ENCODE data around the gene ENHO. TPM values are rescaled to one million over a fixed set of nuclear protein-coding genes. Genes with fewer than 3 reads are reported as not detected.

The ENHO gene
- total RNA-seq, 2 experiments from 2014 or later: not detected

GRCh38 chr9:34518110-34518616, 4.6 kb downstream of the ENHO start:
- Mint-ChIP-seq H3K4me1 (peaks cover 4% of the 10 kb centered on the region), H3K36me3 (ENCODE audit: low read depth) (no peaks in the 10 kb centered on the region), H3K27ac (no peak overlapping the region), H3K9me3 (no peaks in the 10 kb centered on the region), H3K4me3 (no peak overlapping the region), H3K27me3 (peaks cover 15% of the 10 kb centered on the region)
- ChIA-PET POLR2A (no interaction called here), CTCF (interaction anchor here (1.0 kb wide), 1 partner anchor 78 kb away, joined by 4 read pairs; no protein-coding TSS in a partner anchor)
- DNase-seq: no peak

DNA sequence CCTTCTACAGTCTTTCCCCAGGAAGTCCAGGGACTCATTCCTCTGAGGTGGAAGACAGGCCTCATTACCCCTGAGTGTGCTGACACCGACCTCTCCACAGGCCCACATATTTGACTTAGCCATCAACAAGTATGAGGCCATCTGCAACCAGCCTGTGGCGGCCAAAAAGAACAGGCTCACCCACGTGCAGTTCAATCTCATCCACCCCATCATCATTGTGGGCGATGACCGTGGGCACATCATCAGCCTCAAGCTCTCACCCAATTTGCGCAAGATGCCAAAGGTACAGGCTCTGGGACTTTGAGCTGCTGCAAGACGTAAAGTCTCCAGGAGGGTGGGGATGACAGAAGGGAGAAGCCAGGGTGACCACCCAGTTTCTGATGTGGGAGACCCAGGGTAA, 5.6 kb downstream of the ENHO start:
- ChIA-PET POLR2A (no interaction called here), CTCF (no interaction called here)
- no peak overlapping the region for H3K27ac Mint-ChIP-seq
- no peak overlapping the region for H3K4me3 Mint-ChIP-seq
- H3K4me1 Mint-ChIP-seq: no peaks in the 10 kb centered on the region
- DNase-seq: no peak
- H3K27me3 Mint-ChIP-seq: peaks cover 11% of the 10 kb centered on the region
- no peaks in the 10 kb centered on the region for H3K9me3 Mint-ChIP-seq
- H3K36me3 Mint-ChIP-seq (ENCODE audit: low read depth): no peaks in the 10 kb centered on the region

- H3K36me3 Mint-ChIP-seq (ENCODE audit: low read depth): no peaks in the 10 kb centered on the region
- H3K4me3 Mint-ChIP-seq: no peak overlapping the region
- no peak overlapping the region for H3K27ac Mint-ChIP-seq
- H3K4me1 Mint-ChIP-seq: no peaks in the 10 kb centered on the region
- ChIA-PET CTCF (no interaction called here), POLR2A (no interaction called here)
- no peak for DNase-seq
- H3K9me3 Mint-ChIP-seq: no peaks in the 10 kb centered on the region
- H3K27me3 Mint-ChIP-seq: peaks cover 6% of the 10 kb centered on the region
Observed at GRCh38 chr9:34515959-34516358, 6.8 kb downstream of the ENHO start.

- Mint-ChIP-seq H3K4me1 (no peaks in the 10 kb centered on the region), H3K4me3 (no peak overlapping the region), H3K36me3 (ENCODE audit: low read depth) (no peaks in the 10 kb centered on the region), H3K27ac (no peak overlapping the region), H3K27me3 (peaks cover 2% of the 10 kb centered on the region), H3K9me3 (no peaks in the 10 kb centered on the region)
- CTCF ChIA-PET: interaction anchor here (0.7 to 1.0 kb wide), 2 partner anchors 9 to 76 kb away, joined by 3 to 6 read pairs; no protein-coding TSS in a partner anchor
- POLR2A ChIA-PET: no interaction called here
- DNase-seq: no peak
Observed at GRCh38 chr9:34514816-34515215, 8.0 kb downstream of the ENHO start.

DNA sequence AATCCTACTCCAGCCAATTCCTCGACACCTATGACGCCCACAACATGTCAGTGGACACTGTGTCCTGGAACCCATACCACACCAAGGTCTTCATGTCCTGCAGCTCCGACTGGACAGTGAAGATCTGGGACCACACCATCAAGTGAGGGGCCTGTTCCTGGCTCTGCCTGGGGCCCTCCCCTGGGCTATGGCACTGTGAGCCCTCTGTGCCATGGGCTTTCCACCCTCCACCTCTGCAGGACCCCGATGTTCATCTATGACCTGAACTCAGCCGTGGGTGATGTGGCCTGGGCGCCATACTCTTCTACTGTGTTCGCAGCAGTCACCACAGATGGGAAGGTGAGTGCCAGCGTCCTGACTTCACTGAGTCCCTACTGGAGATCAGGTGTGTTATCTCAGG, 8.4 kb downstream of the ENHO start:
- H3K27me3 Mint-ChIP-seq: peaks cover 2% of the 10 kb centered on the region
- no peaks in the 10 kb centered on the region for H3K4me1 Mint-ChIP-seq
- H3K4me3 Mint-ChIP-seq: no peak overlapping the region
- DNase-seq: no peak
- ChIA-PET POLR2A (no interaction called here), CTCF (interaction anchor here (0.7 to 0.8 kb wide), 2 partner anchors 77 to 110 kb away, joined by 3 read pairs; no protein-coding TSS in a partner anchor)
- H3K27ac Mint-ChIP-seq: no peak overlapping the region
- no peaks in the 10 kb centered on the region for H3K36me3 Mint-ChIP-seq (ENCODE audit: low read depth)
- no peaks in the 10 kb centered on the region for H3K9me3 Mint-ChIP-seq

- CTCF ChIA-PET: interaction anchor here (0.8 to 1.2 kb wide), 2 partner anchors 9 to 110 kb away, joined by 3 read pairs; no protein-coding TSS in a partner anchor
Observed at GRCh38 chr9:34513567-34514214, 9.1 kb downstream of the ENHO start.

DNA sequence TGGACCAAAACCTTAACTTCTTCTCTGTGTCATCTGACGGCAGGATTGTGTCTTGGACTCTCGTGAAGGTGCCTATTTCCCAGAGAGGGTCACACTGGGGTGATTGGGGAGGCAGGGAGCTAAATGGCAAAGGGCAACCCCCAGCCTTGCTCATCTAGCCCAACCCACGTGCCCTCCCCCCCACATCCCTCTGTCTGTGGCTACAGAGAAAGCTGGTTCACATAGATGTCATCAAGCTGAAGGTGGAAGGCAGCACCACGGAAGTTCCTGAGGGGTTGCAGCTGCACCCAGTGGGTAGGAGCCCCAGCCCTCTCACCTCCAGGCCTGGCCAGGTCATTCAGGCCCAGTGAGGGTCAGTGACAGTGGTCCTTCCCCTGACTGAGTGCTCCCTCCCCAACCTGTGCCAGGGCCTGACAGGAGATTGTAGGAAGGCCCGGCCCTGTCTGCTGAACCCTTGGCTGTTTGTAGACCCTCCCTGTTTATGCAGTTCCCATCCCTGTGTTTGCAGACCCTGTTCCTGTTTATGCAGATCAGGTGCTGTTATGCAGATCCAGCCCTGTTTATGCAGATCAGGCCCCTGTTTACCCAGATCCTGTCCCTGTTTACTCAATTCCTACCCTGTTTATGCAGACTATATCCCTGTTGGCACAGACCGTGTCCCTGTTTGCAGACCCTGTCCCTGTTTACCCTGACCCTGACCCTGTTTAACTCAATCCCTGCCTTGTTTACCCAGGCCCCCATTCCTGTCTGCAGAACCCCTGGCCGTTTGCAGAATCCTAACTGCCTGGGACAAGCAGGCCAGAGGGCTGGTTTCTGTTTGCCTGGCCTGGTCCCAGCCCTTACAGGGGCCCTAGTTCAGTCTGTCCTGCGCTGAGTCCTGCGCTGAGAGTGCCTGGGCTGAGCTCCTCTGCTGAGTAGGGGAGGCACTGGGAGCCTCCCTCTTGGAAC, 10.4 kb downstream of the ENHO start:
- H3K4me1 Mint-ChIP-seq: no peaks in the 10 kb centered on the region

More at GRCh38 chr9:34513567-34514214, 9.1 kb downstream of the ENHO start:
- no peaks in the 10 kb centered on the region for H3K9me3 Mint-ChIP-seq
- no peak overlapping the region for H3K27ac Mint-ChIP-seq
- peaks cover 2% of the 10 kb centered on the region for H3K27me3 Mint-ChIP-seq
- POLR2A ChIA-PET: no interaction called here
- no peaks in the 10 kb centered on the region for H3K4me1 Mint-ChIP-seq
- no peak overlapping the region for H3K4me3 Mint-ChIP-seq
- DNase-seq: no peak
- H3K36me3 Mint-ChIP-seq (ENCODE audit: low read depth): no peaks in the 10 kb centered on the region

GRCh38 chr9:34510497-34511468, 12.0 kb downstream of the ENHO start:
- ChIA-PET POLR2A (no interaction called here), CTCF (interaction anchor here (0.8 to 1.6 kb wide), 4 partner anchors 9 to 80 kb away, joined by 3 to 4 read pairs (median 3); no protein-coding TSS in a partner anchor)
- Mint-ChIP-seq H3K9me3 (no peaks in the 10 kb centered on the region), H3K4me1 (no peaks in the 10 kb centered on the region), H3K27me3 (no peaks in the 10 kb centered on the region), H3K27ac (no peak overlapping the region), H3K4me3 (no peak overlapping the region), H3K36me3 (ENCODE audit: low read depth) (no peaks in the 10 kb centered on the region)
- DNase-seq: no peak

More for the DNA sequence above, 10.4 kb downstream of the ENHO start:
- no peaks in the 10 kb centered on the region for H3K9me3 Mint-ChIP-seq
- DNase-seq: no peak
- POLR2A ChIA-PET: no interaction called here
- CTCF ChIA-PET: interaction anchor here (0.5 to 1.6 kb wide), 7 partner anchors 8 to 336 kb away, joined by 3 read pairs; no protein-coding TSS in a partner anchor
- H3K36me3 Mint-ChIP-seq (ENCODE audit: low read depth): no peaks in the 10 kb centered on the region
- H3K4me3 Mint-ChIP-seq: no peak overlapping the region
- no peak overlapping the region for H3K27ac Mint-ChIP-seq
- peaks cover 2% of the 10 kb centered on the region for H3K27me3 Mint-ChIP-seq

GRCh38 chr9:34508951-34509350, 13.8 kb downstream of the ENHO start:
- Mint-ChIP-seq H3K27ac (no peak overlapping the region), H3K27me3 (peaks cover 2% of the 10 kb centered on the region), H3K4me3 (no peak overlapping the region), H3K4me1 (no peaks in the 10 kb centered on the region), H3K9me3 (no peaks in the 10 kb centered on the region), H3K36me3 (ENCODE audit: low read depth) (no peaks in the 10 kb centered on the region)
- CTCF ChIA-PET: no interaction called here
- POLR2A ChIA-PET: no interaction called here
- DNase-seq: no peak

GRCh38 chr9:34508463-34508862, 14.3 kb downstream of the ENHO start:
- H3K9me3 Mint-ChIP-seq: no peaks in the 10 kb centered on the region
- POLR2A ChIA-PET: no interaction called here
- CTCF ChIA-PET: no interaction called here

DNA sequence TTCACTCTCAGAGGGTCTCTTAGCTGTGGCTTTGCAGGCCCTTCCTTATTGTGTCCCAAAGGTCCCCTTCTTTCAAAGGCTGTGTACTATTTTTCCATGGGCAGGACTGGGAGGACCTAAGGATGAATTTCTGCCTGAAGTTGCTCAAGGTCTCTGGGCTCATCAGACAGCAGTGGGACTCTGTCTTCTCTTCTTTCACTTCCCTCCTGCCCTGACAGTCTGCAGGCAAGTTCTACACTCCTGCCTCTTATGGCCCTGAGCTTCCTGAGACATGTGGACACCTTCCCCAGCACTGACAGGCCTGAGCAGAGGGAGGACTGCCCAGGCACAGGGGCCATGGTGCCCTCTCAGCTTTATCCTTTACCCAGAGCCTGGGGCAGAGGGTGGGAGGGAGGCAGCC, 14.8 kb downstream of the ENHO start:
- Mint-ChIP-seq H3K36me3 (ENCODE audit: low read depth) (no peaks in the 10 kb centered on the region), H3K27ac (no peak overlapping the region), H3K9me3 (no peaks in the 10 kb centered on the region), H3K27me3 (peaks cover 2% of the 10 kb centered on the region), H3K4me3 (no peak overlapping the region), H3K4me1 (no peaks in the 10 kb centered on the region)
- CTCF ChIA-PET: no interaction called here
- no peak for DNase-seq
- POLR2A ChIA-PET: no interaction called here

More at GRCh38 chr9:34508463-34508862, 14.3 kb downstream of the ENHO start:
- DNase-seq: no peak
- Mint-ChIP-seq H3K4me3 (no peak overlapping the region), H3K36me3 (ENCODE audit: low read depth) (no peaks in the 10 kb centered on the region), H3K4me1 (no peaks in the 10 kb centered on the region), H3K27me3 (peaks cover 2% of the 10 kb centered on the region), H3K27ac (no peak overlapping the region)

- peaks cover 2% of the 10 kb centered on the region for H3K27me3 Mint-ChIP-seq
- CTCF ChIA-PET: interaction anchor here (1.2 kb wide), 1 partner anchor 25 kb away, joined by 3 read pairs; no protein-coding TSS in a partner anchor
- no peak for DNase-seq
- POLR2A ChIA-PET: no interaction called here
- no peak overlapping the region for H3K27ac Mint-ChIP-seq
- H3K36me3 Mint-ChIP-seq (ENCODE audit: low read depth): no peaks in the 10 kb centered on the region
- no peak overlapping the region for H3K4me3 Mint-ChIP-seq
- H3K9me3 Mint-ChIP-seq: no peaks in the 10 kb centered on the region
- H3K4me1 Mint-ChIP-seq: no peaks in the 10 kb centered on the region
Observed at GRCh38 chr9:34507556-34507955, 15.2 kb downstream of the ENHO start.
